Measurements from ENCODE around the gene LETM1.

LETM1 gene

GRCh38 chr4:1873776-1874175 is 17.8 kb upstream of the LETM1 start:
- Histone ChIP-seq H3K27me3 (ENCODE audit: control insufficient read depth in 1 of 2, insufficient read depth in 1 of 2, low read length in 2 of 2) (no peaks in the 10 kb centered on the region), H3K4me3 (ENCODE audit: insufficient read depth in 1 of 2, low read depth in 1 of 2, low read length in 2 of 2) (no peak overlapping the region), H4K8ac (ENCODE audit: low read length) (no peak overlapping the region), H2BK120ac (ENCODE audit: low read depth, low read length) (no peak overlapping the region), H3K4ac (ENCODE audit: low read depth in 1 of 2, low read length in 2 of 2) (no peak overlapping the region), H3K18ac (ENCODE audit: low read depth in 1 of 2, low read length in 2 of 2) (no peak overlapping the region), H3K4me1 (ENCODE audit: control insufficient read depth, insufficient read depth, low read depth, low read length) (peaks cover 15% of the 10 kb centered on the region), H3K23ac (ENCODE audit: low read length in 2 of 2) (no peak overlapping the region), H2AFZ (ENCODE audit: low read depth, low read length) (no peak overlapping the region), H3K27ac (ENCODE audit: low read length, poor library complexity, severe bottlenecking) (peak overlapping the region; percentile 4), H3K79me1 (replicated peaks; ENCODE audit: low read length, poor library complexity, severe bottlenecking) (no peaks in the 10 kb centered on the region), H3K36me3 (ENCODE audit: control insufficient read depth in 1 of 2, insufficient read depth in 2 of 2, low read depth in 1 of 2, low read length in 2 of 2) (peaks cover 0 to 2% of the 10 kb centered on the region in 2 experiments), H2AK5ac (ENCODE audit: low read length, severe bottlenecking) (no peak overlapping the region), H3K9me3 (ENCODE audit: control insufficient read depth, low read length) (no peaks in the 10 kb centered on the region), H2BK5ac (ENCODE audit: low read depth, low read length, poor library complexity, severe bottlenecking) (no peak overlapping the region), H3K9ac (ENCODE audit: low read length) (peak overlapping the region; percentile 83), H3K4me2 (ENCODE audit: low read length, poor library complexity, severe bottlenecking) (no peak overlapping the region), H4K91ac (ENCODE audit: low read length) (no peak overlapping the region), H2BK12ac (ENCODE audit: low read length in 2 of 2) (no peak overlapping the region), H2BK15ac (ENCODE audit: low read depth, poor library complexity, severe bottlenecking) (no peak overlapping the region), H3K14ac (ENCODE audit: low read length in 2 of 2) (no peak overlapping the region)
- WGBS = 74% methylated on average over 3 of the region's 3 CpGs
- DNase-seq = no peak

- Histone ChIP-seq H3K36me3 (ENCODE audit: control insufficient read depth in 1 of 2, insufficient read depth in 2 of 2, low read depth in 1 of 2, low read length in 2 of 2) (no peaks in the 10 kb centered on the region), H3K23ac (ENCODE audit: low read length in 2 of 2) (no peak overlapping the region), H3K27me3 (ENCODE audit: control insufficient read depth in 1 of 2, insufficient read depth in 1 of 2, low read length in 2 of 2) (no peaks in the 10 kb centered on the region), H4K91ac (ENCODE audit: low read length) (no peak overlapping the region), H3K9me3 (ENCODE audit: control insufficient read depth, low read length) (no peaks in the 10 kb centered on the region), H2AK5ac (ENCODE audit: low read length, severe bottlenecking) (peak overlapping the region; percentile 49), H2BK15ac (ENCODE audit: low read depth, poor library complexity, severe bottlenecking) (no peak overlapping the region), H3K4me1 (ENCODE audit: control insufficient read depth, insufficient read depth, low read depth, low read length) (peaks cover 11% of the 10 kb centered on the region), H3K79me1 (replicated peaks; ENCODE audit: low read length, poor library complexity, severe bottlenecking) (no peaks in the 10 kb centered on the region), H2BK120ac (ENCODE audit: low read depth, low read length) (no peak overlapping the region), H3K4ac (ENCODE audit: low read depth in 1 of 2, low read length in 2 of 2) (no peak overlapping the region), H3K14ac (ENCODE audit: low read length in 2 of 2) (no peak overlapping the region), H2BK12ac (ENCODE audit: low read length in 2 of 2) (no peak overlapping the region), H3K9ac (ENCODE audit: low read length) (peak overlapping the region; percentile 83), H2BK5ac (ENCODE audit: low read depth, low read length, poor library complexity, severe bottlenecking) (no peak overlapping the region), H3K27ac (ENCODE audit: low read length, poor library complexity, severe bottlenecking) (no peak overlapping the region), H3K4me2 (ENCODE audit: low read length, poor library complexity, severe bottlenecking) (no peak overlapping the region), H2AFZ (ENCODE audit: low read depth, low read length) (no peak overlapping the region), H3K18ac (ENCODE audit: low read depth in 1 of 2, low read length in 2 of 2) (no peak overlapping the region), H3K4me3 (ENCODE audit: insufficient read depth in 1 of 2, low read depth in 1 of 2, low read length in 2 of 2) (peak overlapping the region in 1 of 2 experiments; percentile 78), H4K8ac (ENCODE audit: low read length) (no peak overlapping the region)
- no peak for DNase-seq
- WGBS = 92% methylated on average over 2 of the region's 4 CpGs
Observed at GRCh38 chr4:1873291-1873690, 17.3 kb upstream of the LETM1 start.

GRCh38 chr4:1872870-1873269 is 16.9 kb upstream of the LETM1 start:
- H3K14ac ChIP-seq (ENCODE audit: low read length in 2 of 2) = no peak overlapping the region
- no peaks in the 10 kb centered on the region for H3K79me1 ChIP-seq (replicated peaks; ENCODE audit: low read length, poor library complexity, severe bottlenecking)
- 40% methylated on average over 1 of the region's 3 CpGs for WGBS
- H3K4me1 ChIP-seq (ENCODE audit: control insufficient read depth, insufficient read depth, low read depth, low read length) = peaks cover 11% of the 10 kb centered on the region
- H2BK15ac ChIP-seq (ENCODE audit: low read depth, poor library complexity, severe bottlenecking) = no peak overlapping the region
- no peak overlapping the region for H3K4me2 ChIP-seq (ENCODE audit: low read length, poor library complexity, severe bottlenecking)
- peak overlapping the region; percentile 83 for H3K9ac ChIP-seq (ENCODE audit: low read length)
- H3K27me3 ChIP-seq (ENCODE audit: control insufficient read depth in 1 of 2, insufficient read depth in 1 of 2, low read length in 2 of 2) = peaks cover 0 to under 1% of the 10 kb centered on the region in 2 experiments
- no peak overlapping the region for H3K4ac ChIP-seq (ENCODE audit: low read depth in 1 of 2, low read length in 2 of 2)
- no peak overlapping the region for H4K8ac ChIP-seq (ENCODE audit: low read length)
- H4K91ac ChIP-seq (ENCODE audit: low read length) = no peak overlapping the region
- H3K9me3 ChIP-seq (ENCODE audit: control insufficient read depth, low read length) = no peaks in the 10 kb centered on the region
- H2BK5ac ChIP-seq (ENCODE audit: low read depth, low read length, poor library complexity, severe bottlenecking) = no peak overlapping the region
- no peak overlapping the region for H3K18ac ChIP-seq (ENCODE audit: low read depth in 1 of 2, low read length in 2 of 2)
- DNase-seq = peak; percentile 74
- H3K36me3 ChIP-seq (ENCODE audit: control insufficient read depth in 1 of 2, insufficient read depth in 2 of 2, low read depth in 1 of 2, low read length in 2 of 2) = no peaks in the 10 kb centered on the region
- H2BK12ac ChIP-seq (ENCODE audit: low read length in 2 of 2) = no peak overlapping the region
- H3K27ac ChIP-seq (ENCODE audit: low read length, poor library complexity, severe bottlenecking) = peak overlapping the region; percentile 23
- H2BK120ac ChIP-seq (ENCODE audit: low read depth, low read length) = no peak overlapping the region
- no peak overlapping the region for H3K23ac ChIP-seq (ENCODE audit: low read length in 2 of 2)
- peak overlapping the region in 1 of 2 experiments; percentile 78 for H3K4me3 ChIP-seq (ENCODE audit: insufficient read depth in 1 of 2, low read depth in 1 of 2, low read length in 2 of 2)
- H2AFZ ChIP-seq (ENCODE audit: low read depth, low read length) = no peak overlapping the region
- no peak overlapping the region for H2AK5ac ChIP-seq (ENCODE audit: low read length, severe bottlenecking)

DNA sequence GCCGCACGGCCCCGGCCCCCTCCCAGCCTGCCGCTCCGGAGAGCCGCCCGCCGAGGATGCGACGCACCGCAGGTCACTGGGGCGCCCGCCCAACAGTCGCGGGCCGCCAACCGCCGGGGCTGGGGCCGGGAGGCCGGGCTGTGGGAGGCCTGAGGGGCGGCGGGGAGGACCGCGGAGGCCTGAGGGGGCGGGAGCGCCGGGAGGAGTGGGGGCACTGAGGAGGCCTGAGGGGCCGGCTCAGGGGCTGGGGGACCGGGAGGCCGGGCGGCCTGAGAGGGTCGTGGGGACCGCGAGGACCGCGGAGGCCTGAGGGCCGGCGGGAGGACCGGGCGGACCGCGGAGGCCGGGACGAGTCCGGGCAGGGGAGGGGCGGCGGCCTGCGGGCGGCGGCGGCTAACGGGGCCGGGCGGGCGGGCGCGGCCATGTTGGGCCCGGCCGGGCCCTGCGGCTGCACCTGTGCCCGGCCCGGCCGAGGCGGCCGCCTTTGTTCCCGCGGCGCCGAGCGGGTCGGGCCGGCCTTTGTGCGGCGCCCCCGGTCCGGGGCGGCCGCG is 15.6 kb upstream of the LETM1 start:
- peak overlapping the region in 1 of 2 experiments; percentile 28 for H3K14ac ChIP-seq (ENCODE audit: low read length in 2 of 2)
- no peak overlapping the region for H2BK5ac ChIP-seq (ENCODE audit: low read depth, low read length, poor library complexity, severe bottlenecking)
- peak overlapping the region; percentile 83 for H3K9ac ChIP-seq (ENCODE audit: low read length)
- WGBS = 1% methylated on average over 30 of the region's 79 CpGs
- H2BK12ac ChIP-seq (ENCODE audit: low read length in 2 of 2) = no peak overlapping the region
- H4K8ac ChIP-seq (ENCODE audit: low read length) = no peak overlapping the region
- peaks cover 3 to 8% of the 10 kb centered on the region in 2 experiments for H3K27me3 ChIP-seq (ENCODE audit: control insufficient read depth in 1 of 2, insufficient read depth in 1 of 2, low read length in 2 of 2)
- H3K23ac ChIP-seq (ENCODE audit: low read length in 2 of 2) = no peak overlapping the region
- DNase-seq = no peak
- peak overlapping the region in 1 of 2 experiments; percentile 32 for H3K4ac ChIP-seq (ENCODE audit: low read depth in 1 of 2, low read length in 2 of 2)
- H3K4me1 ChIP-seq (ENCODE audit: control insufficient read depth, insufficient read depth, low read depth, low read length) = peaks cover 6% of the 10 kb centered on the region
- H3K4me2 ChIP-seq (ENCODE audit: low read length, poor library complexity, severe bottlenecking) = peak overlapping the region; percentile 87
- H2BK15ac ChIP-seq (ENCODE audit: low read depth, poor library complexity, severe bottlenecking) = peak overlapping the region; percentile 46
- H3K9me3 ChIP-seq (ENCODE audit: control insufficient read depth, low read length) = no peaks in the 10 kb centered on the region
- H2BK120ac ChIP-seq (ENCODE audit: low read depth, low read length) = peak overlapping the region; percentile 84
- no peaks in the 10 kb centered on the region for H3K79me1 ChIP-seq (replicated peaks; ENCODE audit: low read length, poor library complexity, severe bottlenecking)
- H3K4me3 ChIP-seq (ENCODE audit: insufficient read depth in 1 of 2, low read depth in 1 of 2, low read length in 2 of 2) = peak overlapping the region; percentile 78 to 90
- no peaks in the 10 kb centered on the region for H3K36me3 ChIP-seq (ENCODE audit: control insufficient read depth in 1 of 2, insufficient read depth in 2 of 2, low read depth in 1 of 2, low read length in 2 of 2)
- peak overlapping the region; percentile 21 for H4K91ac ChIP-seq (ENCODE audit: low read length)
- H3K18ac ChIP-seq (ENCODE audit: low read depth in 1 of 2, low read length in 2 of 2) = peak overlapping the region; percentile 64 to 71
- H2AK5ac ChIP-seq (ENCODE audit: low read length, severe bottlenecking) = no peak overlapping the region
- H3K27ac ChIP-seq (ENCODE audit: low read length, poor library complexity, severe bottlenecking) = no peak overlapping the region
- peak overlapping the region; percentile 63 for H2AFZ ChIP-seq (ENCODE audit: low read depth, low read length)

All from mesenchymal stem cell (in vitro differentiated cells and primary cell).